ENCODE data around the gene NAV3.

The NAV3 gene

DNA sequence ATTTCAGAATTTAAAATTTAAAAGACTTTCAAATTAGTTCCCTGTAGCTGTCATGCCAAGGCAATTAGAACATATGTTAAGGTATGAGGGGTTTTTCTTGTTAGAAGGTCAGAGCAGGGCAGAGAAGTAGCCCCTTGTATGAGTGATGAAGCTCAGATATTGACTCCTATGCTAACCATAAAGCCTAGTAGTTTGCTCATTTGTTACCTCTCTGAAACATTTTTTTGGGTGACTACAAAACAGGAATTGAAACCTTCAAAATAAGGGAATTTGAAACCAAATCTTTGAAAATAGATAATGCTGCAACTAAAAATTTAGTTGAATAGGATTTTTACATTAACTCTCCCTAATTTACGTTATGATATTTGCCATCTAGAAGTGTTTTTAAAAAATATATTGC, 333.5 kb downstream of the NAV3 start:
- TF ChIP-seq, protein P1, sequence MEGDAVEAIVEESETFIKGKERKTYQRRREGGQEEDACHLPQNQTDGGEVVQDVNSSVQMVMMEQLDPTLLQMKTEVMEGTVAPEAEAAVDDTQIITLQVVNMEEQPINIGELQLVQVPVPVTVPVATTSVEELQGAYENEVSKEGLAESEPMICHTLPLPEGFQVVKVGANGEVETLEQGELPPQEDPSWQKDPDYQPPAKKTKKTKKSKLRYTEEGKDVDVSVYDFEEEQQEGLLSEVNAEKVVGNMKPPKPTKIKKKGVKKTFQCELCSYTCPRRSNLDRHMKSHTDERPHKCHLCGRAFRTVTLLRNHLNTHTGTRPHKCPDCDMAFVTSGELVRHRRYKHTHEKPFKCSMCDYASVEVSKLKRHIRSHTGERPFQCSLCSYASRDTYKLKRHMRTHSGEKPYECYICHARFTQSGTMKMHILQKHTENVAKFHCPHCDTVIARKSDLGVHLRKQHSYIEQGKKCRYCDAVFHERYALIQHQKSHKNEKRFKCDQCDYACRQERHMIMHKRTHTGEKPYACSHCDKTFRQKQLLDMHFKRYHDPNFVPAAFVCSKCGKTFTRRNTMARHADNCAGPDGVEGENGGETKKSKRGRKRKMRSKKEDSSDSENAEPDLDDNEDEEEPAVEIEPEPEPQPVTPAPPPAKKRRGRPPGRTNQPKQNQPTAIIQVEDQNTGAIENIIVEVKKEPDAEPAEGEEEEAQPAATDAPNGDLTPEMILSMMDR (IDR thresholded peaks at IDR 0.05): no peak

DNA sequence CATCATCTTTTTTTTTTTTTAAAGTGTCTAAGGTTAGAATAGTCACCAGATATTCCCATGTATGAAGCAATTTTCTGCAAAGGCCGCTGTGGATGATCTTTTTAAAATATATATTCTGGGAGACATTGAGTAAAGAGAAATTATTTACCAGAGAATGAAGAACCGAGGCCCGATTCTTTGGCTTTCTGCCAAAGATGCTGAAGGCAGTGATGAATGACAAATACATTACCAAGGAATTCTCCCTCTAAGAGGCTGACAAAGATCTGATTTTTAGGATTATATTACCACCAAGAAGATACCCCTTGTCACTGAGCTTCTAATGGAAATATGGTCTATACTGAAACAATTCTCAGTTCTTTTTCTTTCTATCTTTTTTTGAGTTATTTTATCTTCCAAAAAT, 336.8 kb downstream of the NAV3 start:
- TF ChIP-seq, protein P1 (IDR thresholded peaks at IDR 0.05): no peak

DNA sequence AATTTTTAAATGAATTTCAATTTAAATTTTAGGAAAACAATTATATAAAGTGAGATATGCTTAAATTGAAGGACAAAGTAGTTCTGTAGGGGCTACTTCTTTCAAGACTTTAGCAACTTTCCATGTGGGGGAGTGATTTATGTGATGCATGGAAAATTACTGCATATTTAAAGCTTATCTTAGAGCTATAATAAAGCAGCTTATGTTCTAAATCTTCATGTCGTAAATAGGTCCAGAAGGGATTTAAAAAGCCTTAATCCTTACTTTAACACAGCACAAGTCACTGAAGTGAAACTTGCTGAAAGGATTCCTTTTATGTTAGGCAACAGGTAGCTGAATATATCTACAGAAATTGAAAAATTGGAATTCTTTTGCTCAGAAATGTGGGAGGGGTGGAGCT, 340.4 kb downstream of the NAV3 start:
- TF ChIP-seq, protein P1 (IDR thresholded peaks at IDR 0.05): no peak

DNA sequence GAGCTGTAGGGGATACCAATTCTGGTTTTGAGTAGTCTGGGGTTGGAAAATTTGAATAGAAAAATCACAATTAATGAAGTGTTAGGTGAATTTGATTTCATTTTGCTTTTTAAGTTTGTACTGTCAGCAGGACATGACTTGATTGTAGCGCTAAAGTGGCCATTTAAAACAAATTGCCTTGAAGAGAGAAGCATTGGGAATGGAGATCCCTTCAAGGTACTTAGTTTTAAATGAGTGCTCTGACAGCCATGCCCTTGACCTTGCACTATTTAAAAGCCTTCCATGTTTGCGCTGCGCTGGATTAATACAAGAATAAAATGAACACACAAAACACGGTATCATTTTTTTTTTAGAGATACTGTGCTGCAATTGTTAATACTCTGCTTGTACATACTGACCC, 345.9 kb downstream of the NAV3 start:
- TF ChIP-seq, protein P1 (IDR thresholded peaks at IDR 0.05): no peak

DNA sequence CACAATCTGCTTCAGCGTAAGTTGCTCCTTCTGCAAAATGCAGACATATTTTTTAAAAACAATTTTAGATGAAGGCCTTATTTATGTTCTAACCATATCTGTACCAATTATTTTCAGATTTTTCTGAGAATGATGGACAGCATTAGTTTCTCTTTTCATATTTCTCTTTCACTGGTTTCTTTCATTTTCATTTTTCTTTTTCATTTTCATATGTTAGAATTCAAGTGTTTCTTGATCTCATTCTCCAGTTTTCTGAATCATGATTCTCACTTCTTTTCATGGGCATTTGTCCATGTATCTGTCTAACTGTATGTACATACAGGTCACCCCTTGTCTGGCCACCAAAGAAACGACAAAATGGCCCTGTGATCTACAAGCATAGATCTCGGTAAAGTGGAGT, 346.6 kb downstream of the NAV3 start:
- TF ChIP-seq, protein P1 (IDR thresholded peaks at IDR 0.05): no peak

DNA sequence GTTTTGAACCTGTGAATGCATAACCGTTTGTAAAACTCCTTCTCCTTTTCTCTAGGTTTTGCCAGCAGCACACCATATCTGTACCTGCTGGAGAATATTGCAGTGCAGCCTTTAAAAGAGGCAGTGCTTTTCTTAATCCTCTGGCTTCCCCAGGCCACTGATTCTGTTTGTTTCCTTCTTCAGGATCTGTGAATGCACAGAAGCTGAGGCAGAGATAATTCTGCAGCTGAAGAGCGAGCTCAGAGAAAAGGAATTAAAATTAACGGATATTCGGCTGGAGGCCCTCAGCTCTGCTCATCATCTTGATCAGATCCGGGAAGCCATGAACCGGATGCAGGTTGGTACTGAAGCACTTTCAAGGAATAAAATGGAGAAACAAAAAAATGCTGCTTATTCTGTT, 348.7 kb downstream of the NAV3 start:
- TF ChIP-seq, protein P1 (IDR thresholded peaks at IDR 0.05): no peak

DNA sequence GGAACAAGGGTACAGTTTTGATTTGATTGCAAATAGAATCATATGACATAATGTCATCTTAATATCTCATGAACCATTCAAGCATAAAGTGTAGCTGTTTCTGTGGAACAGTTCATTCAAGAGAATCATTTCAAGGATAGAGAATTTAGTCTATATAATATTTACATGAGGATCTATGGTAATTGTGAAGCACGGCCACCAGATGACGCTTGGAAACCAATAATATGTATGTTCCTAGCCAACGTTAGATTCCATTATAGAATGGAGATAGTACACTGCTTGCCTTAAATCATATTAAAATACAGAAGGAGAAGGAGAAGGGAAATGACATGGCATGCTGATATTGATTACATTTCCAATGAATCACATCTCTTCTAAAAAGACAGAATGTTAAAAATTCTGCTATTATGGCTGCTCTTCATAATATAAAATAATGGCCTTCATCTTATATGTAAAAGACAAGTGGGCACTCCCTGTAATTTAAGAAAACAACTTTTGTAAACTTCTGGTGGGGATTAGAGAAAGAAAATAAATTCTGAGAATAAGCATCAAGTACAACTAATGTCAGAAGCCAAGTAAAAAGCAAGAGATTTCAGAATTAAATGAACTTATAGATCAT, 351.0 kb downstream of the NAV3 start:
- TF ChIP-seq, protein P1 (IDR thresholded peaks at IDR 0.05): peak; percentile 86

DNA sequence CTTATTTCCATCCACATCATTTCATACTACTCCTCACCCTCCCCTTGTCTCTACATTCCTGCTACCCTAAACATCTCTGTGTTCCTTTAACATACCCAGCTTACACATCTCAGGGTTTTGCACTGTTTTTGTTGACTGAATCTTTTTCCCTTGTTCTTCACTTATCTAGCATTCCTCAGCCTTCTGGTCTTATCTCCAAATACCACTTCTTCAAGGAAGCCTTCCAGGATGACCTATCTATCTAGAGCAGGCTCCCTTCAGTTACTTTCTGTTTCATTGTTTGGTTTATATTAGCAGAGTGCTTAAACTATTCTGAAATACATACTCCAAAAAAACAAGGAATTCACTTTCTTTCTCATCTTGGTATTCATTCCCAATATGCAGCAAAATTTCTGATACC, 353.1 kb downstream of the NAV3 start:
- TF ChIP-seq, protein P1 (IDR thresholded peaks at IDR 0.05): no peak
